ENCODE results near the gene PCDH9. TPM values are rescaled to one million over a fixed set of nuclear protein-coding genes. Genes with fewer than 3 reads are reported as not detected.
"Not testable (repeated sequence)": the region's sequence is repeated elsewhere in the genome, so short reads cannot be mapped to it uniquely, and the experiment has no call there.

Gene PCDH9
- total RNA-seq, 6 donors from 2014 or later: 3.1 to 19.4 (median 7.8) TPM

GRCh38 chr13:66895780-66896179 lies 334.4 kb downstream of the PCDH9 start:
- Histone ChIP-seq H3K27ac (no peak overlapping the region), H3K4me1 (no peaks in the 10 kb centered on the region), H3K27me3 (no peaks in the 10 kb centered on the region), H3K4me3 (no peak overlapping the region), H3K9me3 (no peaks in the 10 kb centered on the region), H3K36me3 (no peaks in the 10 kb centered on the region)
- WGBS, 2 donors: 78 to 82% methylated on average over 5 of the region's 5 CpGs
- ATAC-seq (ENCODE audit: low FRiP score in 2 of 2): no peak
- TF ChIP-seq EP300 (IDR thresholded peaks at IDR 0.05): no peak
- TF ChIP-seq POLR2AphosphoS5 (IDR thresholded peaks at IDR 0.05): no peak
- TF ChIP-seq POLR2A (IDR thresholded peaks at IDR 0.05): no peak
- TF ChIP-seq, protein P1, sequence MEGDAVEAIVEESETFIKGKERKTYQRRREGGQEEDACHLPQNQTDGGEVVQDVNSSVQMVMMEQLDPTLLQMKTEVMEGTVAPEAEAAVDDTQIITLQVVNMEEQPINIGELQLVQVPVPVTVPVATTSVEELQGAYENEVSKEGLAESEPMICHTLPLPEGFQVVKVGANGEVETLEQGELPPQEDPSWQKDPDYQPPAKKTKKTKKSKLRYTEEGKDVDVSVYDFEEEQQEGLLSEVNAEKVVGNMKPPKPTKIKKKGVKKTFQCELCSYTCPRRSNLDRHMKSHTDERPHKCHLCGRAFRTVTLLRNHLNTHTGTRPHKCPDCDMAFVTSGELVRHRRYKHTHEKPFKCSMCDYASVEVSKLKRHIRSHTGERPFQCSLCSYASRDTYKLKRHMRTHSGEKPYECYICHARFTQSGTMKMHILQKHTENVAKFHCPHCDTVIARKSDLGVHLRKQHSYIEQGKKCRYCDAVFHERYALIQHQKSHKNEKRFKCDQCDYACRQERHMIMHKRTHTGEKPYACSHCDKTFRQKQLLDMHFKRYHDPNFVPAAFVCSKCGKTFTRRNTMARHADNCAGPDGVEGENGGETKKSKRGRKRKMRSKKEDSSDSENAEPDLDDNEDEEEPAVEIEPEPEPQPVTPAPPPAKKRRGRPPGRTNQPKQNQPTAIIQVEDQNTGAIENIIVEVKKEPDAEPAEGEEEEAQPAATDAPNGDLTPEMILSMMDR (IDR thresholded peaks at IDR 0.05): no peak
- DNase-seq: no peak

GRCh38 chr13:66895320-66895719 lies 334.8 kb downstream of the PCDH9 start:
- DNase-seq (no peak), ATAC-seq (ENCODE audit: low FRiP score in 2 of 2) (no peak)
- no peaks in the 10 kb centered on the region for H3K36me3 ChIP-seq
- H3K4me1 ChIP-seq: no peaks in the 10 kb centered on the region
- H3K27ac ChIP-seq: no peak overlapping the region
- 93 to 94% methylated on average over 3 of the region's 3 CpGs for WGBS, 2 donors
- H3K9me3 ChIP-seq: no peaks in the 10 kb centered on the region
- no peak overlapping the region for H3K4me3 ChIP-seq
- TF ChIP-seq, protein P1 (IDR thresholded peaks at IDR 0.05): no peak
- TF ChIP-seq EP300 (IDR thresholded peaks at IDR 0.05) (no peak), POLR2AphosphoS5 (IDR thresholded peaks at IDR 0.05) (no peak)
- no peaks in the 10 kb centered on the region for H3K27me3 ChIP-seq

DNA sequence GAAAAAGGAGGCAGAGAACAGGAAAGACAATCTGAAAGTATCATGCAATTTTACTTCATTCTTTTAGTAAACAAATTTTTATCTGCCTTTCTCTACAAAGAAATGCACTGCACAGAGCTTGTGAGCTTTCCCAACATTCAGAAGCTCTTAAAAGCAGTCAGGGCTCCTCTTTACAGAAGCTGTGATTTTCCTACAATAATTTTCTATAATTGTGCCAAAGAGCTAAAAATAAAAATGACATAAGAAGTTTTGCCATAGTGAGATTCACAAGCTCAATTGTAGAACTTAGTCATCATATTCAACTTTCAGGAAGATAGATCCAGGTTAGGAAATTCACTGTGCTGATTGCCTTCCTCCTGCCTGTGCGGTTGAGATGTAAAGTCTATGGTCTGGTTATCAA lies 341.4 kb downstream of the PCDH9 start:
- no peaks in the 10 kb centered on the region for H3K27me3 ChIP-seq
- H3K27ac ChIP-seq: no peak overlapping the region
- H3K4me3 ChIP-seq: no peak overlapping the region
- no peaks in the 10 kb centered on the region for H3K36me3 ChIP-seq
- H3K9me3 ChIP-seq: no peaks in the 10 kb centered on the region
- TF ChIP-seq POLR2AphosphoS5 (IDR thresholded peaks at IDR 0.05): no peak
- TF ChIP-seq, protein P1 (IDR thresholded peaks at IDR 0.05): no peak
- WGBS, 2 donors: 81 to 96% methylated on average over 1 of the region's 1 CpG
- ATAC-seq (ENCODE audit: low FRiP score in 2 of 2) (no peak), DNase-seq (no peak)
- H3K4me1 ChIP-seq: no peaks in the 10 kb centered on the region

GRCh38 chr13:66887088-66887487 lies 343.0 kb downstream of the PCDH9 start:
- H3K4me3 ChIP-seq: no peak overlapping the region
- 70 to 79% methylated on average over 5 of the region's 5 CpGs for WGBS, 2 donors
- H3K9me3 ChIP-seq: no peaks in the 10 kb centered on the region
- H3K27me3 ChIP-seq: no peaks in the 10 kb centered on the region
- DNase-seq (no peak), ATAC-seq (ENCODE audit: low FRiP score in 2 of 2) (no peak)
- H3K4me1 ChIP-seq: no peaks in the 10 kb centered on the region
- no peak overlapping the region for H3K27ac ChIP-seq
- no peak for TF ChIP-seq POLR2AphosphoS5 (IDR thresholded peaks at IDR 0.05)
- TF ChIP-seq, protein P1 (IDR thresholded peaks at IDR 0.05): no peak
- TF ChIP-seq EP300 (IDR thresholded peaks at IDR 0.05): no peak
- no peak for TF ChIP-seq POLR2A (IDR thresholded peaks at IDR 0.05)
- no peaks in the 10 kb centered on the region for H3K36me3 ChIP-seq

GRCh38 chr13:66886264-66886663 lies 343.9 kb downstream of the PCDH9 start:
- Histone ChIP-seq H3K27me3 (no peaks in the 10 kb centered on the region), H3K4me1 (no peaks in the 10 kb centered on the region), H3K27ac (no peak overlapping the region), H3K9me3 (no peaks in the 10 kb centered on the region), H3K4me3 (no peak overlapping the region), H3K36me3 (no peaks in the 10 kb centered on the region)
- TF ChIP-seq POLR2A (IDR thresholded peaks at IDR 0.05) (no peak), EP300 (IDR thresholded peaks at IDR 0.05) (no peak), POLR2AphosphoS5 (IDR thresholded peaks at IDR 0.05) (no peak)
- TF ChIP-seq, protein P1 (IDR thresholded peaks at IDR 0.05): no peak
- ATAC-seq (ENCODE audit: low FRiP score in 2 of 2): no peak
- no peak for DNase-seq
- WGBS, 2 donors: 69 to 77% methylated on average over 4 of the region's 4 CpGs

DNA sequence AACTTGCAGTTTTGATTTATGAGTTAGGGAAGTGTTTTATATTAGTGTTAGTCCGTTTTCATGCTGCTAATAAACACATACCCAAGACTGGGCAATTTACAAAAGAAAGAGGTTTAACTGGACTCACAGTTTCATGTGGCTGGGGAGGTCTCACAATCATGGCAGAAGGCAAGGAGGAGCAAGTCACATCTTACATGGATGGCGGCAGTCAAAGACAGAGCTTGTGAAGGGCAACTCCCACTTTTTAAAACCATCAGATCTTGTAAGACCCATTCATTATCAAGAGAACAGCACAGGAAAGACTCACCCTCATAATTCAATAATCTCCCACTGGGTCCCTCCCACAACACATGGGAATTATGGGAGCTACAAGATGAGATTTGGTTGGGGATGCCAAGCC lies 349.0 kb downstream of the PCDH9 start:
- not testable (repeated sequence) for H3K9me3 ChIP-seq; H3K36me3 ChIP-seq; ATAC-seq (ENCODE audit: low FRiP score in 2 of 2); DNase-seq; H3K27me3 ChIP-seq; H3K4me1 ChIP-seq; H3K4me3 ChIP-seq; H3K27ac ChIP-seq
- WGBS, 2 donors: 76 to 81% methylated on average over 2 of the region's 2 CpGs

Data from upper lobe of left lung (tissue), 6 donors.